ENCODE measurements around the gene MBNL2.

MBNL2 gene

DNA sequence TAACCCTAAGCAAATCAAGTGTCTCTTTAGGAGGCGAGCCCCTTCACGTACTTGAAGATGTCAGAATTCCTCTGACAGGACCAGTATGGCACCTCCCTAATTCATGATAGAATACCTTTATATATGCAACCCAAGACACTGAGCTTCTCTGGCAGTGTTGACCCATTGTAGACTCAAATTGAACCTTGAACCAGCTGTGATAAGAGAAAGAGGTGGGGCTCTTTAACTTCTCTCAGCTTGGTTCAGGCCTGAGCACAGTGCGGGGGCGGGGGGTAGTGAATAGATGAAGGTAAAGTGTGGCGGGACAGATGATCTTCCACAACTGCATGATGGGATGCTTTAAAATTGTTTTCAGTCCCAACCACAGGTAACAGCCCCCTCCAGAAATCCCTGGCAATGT is 12.1 kb downstream of the MBNL2 start:
- no peak for DNase-seq (ENCODE audit: low read depth)

DNA sequence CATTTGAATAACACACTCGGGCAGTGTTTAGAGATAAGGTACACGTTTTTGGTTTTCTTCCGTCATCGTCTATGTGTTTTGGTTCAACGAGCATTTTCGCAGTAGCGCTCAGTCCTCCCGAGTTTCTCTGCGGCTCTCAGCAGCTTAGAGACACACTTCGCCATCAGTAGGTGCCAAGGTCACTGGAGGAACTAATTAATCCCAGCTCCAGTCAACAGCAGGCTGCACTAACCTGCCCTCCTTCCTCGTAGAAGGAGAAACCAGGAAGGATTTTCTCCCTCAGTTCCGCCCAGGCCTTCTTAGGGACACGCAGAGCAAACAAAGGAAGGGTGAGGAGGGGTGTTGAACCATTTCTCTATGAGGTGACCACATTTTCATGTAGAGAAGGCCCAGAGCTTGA is 12.6 kb downstream of the MBNL2 start:
- DNase-seq (ENCODE audit: low read depth): no peak

DNA sequence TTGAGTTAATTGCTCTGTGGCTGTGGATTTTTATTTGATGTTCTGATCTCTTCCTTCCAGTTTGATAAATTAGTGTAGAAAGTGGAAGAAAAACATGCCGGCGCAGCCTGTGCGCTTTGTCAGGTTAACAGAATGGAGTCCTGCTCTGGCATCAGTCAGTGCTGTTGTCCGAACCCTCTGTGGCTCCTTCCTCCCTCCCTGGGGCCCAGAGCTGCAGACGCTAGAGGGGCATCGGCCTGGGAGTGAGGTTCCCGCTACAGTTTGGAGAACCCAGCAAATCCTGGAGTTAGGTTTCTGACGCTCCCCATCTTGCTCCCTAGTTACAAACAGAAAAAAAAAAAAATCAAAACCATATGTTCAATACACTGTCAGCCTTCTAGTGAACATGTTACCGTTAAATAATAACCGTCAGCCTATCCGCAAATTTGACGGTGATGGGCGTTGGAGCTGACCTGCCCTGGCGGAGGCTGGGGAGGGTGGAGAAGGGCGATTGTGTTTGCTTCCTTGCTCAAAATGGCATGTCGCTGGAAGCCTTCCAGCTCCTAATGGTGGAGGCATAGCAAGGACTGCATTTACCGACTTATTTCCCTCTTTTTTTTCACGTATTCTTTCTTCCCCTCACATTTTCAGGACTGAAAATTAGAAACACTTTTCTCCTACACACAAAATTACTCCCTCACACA is 13.6 kb downstream of the MBNL2 start:
- DNase-seq (ENCODE audit: low read depth): no peak

DNA sequence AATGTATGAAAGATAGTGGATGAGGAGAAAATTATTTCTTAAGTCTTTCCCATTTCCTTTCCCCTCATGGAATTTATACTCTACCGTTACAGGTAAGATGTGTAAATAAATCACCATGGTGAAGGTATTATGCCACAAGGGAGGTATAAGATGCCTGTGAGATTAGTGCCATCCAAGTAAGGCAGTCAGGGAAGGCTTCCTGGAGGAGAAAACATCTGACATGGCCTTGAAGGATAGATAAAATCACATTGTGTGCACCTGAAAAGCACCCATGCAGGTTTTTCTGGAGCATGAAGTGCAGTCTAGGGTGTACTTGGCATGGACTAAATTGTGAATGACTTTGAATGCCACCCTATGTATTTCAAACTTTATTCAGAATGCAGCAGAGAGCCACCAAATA is 15.3 kb downstream of the MBNL2 start:
- DNase-seq (ENCODE audit: low read depth): no peak

DNA sequence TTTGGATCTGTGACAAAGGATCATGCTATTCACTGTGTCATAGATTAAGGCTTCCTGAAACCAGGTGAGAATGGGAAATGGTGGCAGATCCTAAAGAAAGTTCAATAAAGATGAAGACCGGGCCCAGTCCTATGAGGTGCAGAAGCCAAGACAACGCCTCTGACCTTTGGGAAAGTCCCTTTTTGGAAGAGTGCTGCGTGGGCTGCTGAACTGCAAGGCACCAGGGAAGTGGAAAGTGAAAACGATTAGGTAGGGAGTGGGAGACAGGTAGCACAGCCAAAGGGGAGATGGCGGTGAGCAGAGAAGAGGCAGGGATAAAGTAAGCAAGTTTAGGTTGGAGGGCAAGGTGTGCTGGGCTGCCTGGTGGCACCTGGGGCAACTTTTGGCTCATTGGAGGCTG is 16.3 kb downstream of the MBNL2 start:
- DNase-seq (ENCODE audit: low read depth): no peak

DNA sequence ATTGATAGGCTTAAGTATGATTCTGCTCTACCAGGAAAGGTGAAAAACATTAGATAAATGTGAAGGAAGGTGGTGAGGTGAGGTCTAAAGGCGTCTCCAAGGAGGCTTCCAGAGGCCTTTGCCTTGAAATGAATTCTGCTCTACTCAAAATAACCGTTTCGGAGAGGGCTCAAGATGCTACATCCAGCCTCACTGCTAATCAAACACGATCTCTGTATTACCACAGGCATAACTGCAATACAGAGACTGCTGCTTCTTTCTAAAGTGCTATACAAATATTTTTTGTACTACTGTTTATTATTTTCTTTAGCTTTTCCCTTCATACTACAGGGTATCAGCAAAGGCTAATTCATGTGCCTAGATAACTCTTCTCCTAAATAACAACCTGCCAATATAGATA is 16.8 kb downstream of the MBNL2 start:
- DNase-seq (ENCODE audit: low read depth): no peak

DNA sequence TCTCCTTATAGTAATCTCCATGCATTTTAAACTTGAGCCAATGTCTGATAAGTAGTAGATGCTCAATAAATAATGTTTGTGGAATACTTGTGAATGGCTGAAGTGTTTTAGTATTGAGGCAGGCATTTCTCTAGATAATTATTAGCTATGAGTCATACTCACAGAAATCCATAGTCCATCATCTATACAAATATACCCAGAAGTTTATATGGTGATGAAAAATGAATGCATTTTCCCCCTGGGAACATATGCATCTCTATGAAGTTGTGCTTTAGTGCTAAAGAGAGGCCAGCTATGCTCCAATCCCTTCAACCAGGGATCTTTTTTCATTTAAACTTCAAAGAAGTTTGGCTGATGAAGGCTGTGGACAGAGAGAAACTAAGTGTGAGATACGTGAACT is 17.2 kb downstream of the MBNL2 start:
- no peak for DNase-seq (ENCODE audit: low read depth)

DNA sequence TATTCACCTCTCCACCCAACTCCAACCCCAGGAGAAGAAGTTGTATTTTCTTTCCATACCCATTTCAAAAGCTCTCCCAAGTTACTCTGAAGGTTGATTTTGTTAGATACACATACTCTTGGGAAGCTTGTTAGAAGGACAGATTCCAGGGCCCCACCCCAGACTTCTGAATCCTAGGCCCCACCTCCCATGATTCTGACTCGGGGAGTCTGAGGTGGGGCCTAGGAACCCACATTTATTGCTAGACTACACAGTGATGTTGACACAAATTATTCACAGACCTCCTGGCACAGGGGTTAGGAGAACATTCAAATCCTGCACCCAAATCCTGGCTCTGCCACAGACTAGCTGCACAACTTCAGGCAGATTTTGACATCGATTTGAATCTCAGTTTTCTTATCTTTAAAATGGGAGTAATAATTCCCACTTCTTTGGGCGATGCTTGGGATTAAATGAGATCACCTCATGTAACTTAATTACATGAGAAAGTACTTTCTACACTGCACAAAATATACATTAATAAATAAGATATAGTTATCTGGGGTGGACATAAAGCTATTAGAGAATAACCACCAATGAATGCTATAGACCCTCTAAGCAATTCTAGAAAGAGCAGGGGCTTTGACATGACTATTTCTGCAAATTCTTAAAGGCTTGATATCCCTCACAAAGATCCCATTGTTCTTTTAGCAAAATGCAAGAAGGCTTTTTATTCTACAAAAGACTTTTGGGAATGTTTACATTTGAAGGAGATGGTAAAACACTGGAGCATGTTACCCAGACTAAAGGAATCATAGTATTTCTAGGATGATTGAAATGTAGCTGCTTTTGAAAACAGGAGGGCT is 18.0 kb downstream of the MBNL2 start:
- DNase-seq (ENCODE audit: low read depth): no peak

DNA sequence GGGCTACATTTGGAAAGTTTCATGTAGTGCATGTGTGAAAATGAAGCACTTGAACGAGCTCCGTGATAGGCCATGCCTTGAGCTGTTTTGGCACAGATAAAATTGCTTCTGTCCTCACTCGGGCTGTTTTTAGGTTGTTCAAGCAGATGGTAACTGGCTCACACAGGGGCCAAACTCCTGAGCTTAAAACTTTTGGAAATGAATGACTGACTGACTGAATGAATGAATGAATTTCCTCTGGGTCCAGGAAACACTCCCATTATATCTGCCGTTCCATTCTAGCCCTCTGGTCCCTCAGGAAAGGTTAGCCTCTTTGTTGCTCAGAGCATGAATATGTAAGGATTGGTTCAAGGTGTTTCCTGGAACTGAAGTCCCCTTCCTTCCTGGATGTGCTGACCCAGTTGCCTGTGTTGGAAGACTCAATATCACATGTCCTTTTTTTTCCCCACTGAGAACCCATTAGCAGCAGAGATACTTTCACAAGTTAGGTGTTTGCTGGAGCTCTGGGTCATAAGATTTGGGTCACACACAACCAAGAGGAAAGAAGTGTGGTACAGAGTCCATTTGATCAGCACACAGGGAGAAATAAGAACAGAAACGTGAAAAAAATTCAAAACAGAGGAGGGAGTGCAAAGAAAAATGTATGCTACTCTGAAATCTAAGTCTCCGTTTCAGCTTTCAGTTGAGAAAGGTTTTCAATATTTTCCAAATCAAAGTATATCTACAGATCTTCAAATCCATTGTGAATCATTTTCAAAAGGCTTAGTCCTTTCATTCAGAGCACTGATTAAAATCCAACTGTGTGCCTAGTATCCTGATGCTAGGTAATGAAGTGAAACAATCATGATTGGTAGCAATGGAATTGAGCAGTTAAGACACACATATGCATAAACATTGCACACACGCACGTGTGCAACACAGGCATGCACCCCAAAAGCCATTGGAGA is 18.9 kb downstream of the MBNL2 start:
- no peak for DNase-seq (ENCODE audit: low read depth)

DNA sequence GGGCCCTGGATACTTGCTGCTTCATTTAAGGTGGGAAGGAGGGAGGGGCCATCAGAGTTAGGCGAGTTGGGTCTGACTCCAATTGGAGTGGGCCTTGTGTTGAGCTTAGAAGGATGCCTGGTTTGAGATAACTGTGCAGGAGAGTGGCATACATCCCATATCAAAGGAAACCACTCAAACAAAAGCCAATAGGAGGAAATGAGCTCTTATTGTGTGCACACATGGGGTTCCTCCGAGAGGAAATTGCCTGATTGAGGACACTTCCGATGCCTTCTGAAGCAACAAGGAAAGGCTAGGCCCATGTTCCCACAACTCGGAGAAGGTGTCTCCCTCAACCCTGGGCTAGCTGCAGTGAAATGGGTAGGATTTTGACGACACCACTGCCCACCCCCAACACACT is 19.6 kb downstream of the MBNL2 start:
- DNase-seq (ENCODE audit: low read depth): no peak

DNA sequence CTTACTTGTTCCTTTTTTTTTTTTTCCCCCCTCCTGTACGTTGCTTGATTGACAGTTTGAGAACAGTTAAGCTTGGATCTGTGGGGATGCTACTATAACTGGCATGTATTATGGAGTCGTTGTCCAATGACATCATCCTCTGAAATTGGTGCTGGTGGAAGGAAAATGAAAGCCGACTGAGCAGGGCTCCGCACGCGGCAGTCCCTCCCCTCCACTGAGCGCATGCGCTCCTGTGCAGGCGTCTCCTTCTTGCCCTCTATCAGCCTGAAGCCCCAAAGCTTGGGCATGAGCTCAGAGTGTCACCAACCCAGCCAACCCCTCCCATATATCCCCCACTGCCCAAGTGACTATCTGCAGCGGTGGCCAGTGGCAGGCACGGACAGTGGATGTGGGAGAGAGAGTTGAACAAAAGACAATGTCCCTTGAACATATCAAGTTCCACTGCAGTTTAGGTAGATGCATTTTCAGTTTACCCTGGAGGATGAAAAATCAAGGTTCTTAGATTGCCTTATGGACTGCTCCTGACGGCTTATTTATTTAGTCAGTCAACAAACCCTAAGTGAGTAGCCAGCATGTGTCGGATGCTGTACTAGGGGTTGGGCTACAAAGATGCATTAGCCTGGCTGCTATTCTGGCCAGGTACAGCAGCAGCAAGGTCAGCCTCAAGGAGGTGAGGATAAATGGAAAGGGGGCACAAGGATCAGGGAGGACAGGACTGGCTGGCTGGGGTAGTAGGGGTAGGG is 20.8 kb downstream of the MBNL2 start:
- no peak for DNase-seq (ENCODE audit: low read depth)

DNA sequence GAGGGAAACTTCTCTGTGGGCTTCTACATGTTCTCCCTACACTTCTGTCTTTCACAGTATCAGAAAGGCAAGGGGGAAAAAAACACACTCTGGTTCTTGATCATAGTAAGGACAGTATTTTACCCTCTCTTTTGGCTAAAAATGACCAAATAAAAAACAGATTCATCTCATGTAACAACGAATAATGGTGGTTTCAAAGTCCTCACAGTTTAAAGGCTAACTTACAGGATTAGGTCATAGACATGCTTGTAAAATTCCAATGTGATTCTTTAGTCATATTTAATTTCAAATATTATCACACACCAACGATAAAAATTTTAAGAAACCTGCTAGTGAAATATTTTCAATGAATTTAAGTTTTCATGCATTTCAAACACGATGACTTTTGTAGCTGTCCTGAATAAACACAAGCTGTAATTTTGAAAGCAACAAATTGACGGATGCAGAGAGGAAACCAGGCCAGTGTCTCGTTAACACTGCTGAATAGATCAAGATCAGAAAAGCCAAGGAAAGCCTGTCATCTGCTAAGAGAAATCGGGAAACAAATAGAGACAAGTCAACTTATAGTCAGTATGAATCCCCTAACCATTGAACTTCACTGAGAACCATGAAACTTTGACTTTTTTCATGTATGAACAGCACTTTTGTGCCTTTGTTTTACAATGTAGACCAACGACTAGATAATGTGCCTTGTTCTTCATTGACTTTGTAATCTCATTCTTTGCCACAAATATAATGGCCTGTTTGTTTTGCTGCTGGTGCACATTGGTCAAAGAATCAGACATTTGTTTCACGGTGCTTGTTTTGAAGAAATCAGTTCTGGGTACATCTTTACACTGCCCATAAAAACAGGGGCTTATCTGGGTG is 22.0 kb downstream of the MBNL2 start:
- no peak for DNase-seq (ENCODE audit: low read depth)

DNA sequence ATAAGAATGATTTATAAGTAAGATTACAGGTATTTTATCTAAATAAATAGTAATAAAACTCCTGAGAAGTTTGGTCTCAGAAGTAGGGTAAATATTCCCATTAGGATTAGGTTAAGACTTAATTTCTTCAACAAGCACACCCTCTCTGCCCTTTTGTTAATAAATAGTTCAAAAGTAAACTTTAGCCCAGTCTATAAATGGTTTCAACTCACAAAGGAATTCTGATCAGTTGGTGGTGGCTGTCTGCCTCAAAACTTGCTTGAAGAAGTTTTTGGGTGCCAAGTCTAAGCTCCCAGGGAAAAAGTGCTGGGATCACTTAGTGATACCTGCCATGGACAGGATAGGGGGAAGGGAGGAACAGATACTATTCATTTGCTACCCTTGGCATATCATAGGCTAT is 22.9 kb downstream of the MBNL2 start:
- DNase-seq (ENCODE audit: low read depth): no peak

DNA sequence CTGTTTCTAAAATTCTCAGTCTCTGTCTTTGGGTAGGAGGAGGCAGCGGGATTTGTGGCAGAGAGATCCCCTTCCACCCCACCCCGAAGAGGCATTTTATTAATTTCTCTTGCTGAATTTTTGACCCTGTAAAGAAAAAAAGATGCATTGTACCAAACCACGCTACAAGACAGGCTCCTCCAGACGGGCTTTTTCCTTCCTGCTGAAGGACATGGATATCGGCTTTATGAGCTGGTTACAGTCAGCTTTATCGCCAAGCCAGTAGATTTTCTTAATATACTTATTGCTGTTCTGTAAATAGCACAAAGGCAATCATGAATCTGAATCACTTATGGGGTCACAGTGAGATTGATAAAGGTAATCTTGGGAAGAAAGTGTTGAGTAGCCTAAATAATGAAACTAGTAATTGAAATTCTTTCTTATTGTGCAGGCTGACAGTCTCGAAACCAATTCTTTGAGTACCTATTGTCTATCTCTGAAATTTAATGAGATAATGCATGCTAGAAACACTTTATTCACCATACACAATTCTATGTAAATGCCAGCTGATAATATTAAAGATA is 24.5 kb downstream of the MBNL2 start:
- DNase-seq (ENCODE audit: low read depth): no peak

DNA sequence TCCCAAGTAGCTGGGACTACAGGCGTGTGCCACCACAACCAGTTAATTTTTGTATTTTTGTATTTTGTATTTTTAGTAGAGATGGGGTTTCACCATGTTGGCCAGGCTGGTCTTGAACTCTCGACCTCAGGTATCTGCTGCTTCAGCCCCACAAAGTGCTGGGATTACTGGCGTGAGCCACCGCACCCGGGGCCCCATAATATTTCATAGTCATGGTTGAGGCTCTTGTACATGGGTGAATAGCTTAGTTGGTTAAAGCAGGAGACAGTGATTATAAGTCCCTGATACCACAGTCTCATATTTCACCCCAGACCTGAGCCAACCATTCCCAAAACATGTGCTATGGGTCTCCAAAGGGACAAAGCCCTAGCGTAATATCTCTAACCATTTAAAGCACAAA is 26.1 kb downstream of the MBNL2 start:
- DNase-seq (ENCODE audit: low read depth): no peak

DNA sequence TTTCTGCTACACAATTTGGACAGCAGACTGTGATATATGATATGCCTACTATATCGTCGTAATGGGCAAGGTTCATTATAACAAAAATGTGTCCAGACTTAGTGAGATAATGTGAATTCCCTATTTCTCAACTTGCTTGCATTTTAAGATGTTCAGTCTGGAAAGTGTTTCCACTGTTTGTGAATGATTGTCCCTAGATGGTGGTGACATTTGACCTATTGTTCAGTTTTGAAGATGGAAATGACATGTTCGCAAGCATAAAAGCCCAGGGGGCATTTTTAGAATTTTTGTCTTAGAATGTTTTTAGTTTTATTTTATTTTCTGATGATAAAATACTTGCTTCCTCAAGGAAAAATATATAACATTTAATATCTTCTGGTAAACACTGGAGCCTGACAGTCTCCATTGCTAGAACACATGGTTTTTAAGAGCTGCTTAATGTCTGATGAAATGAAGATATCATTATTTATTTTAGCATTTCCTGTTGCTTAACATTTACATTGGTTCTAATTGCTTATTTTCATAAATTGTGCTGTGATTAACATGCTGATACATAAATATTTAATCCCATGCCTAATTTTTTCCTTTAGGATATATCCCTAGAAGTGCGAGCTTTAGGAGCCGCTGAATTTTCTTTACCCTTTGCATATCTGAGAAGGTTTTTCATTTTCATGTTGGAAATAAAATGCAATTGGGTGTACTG is 27.1 kb downstream of the MBNL2 start:
- DNase-seq (ENCODE audit: low read depth): no peak

DNA sequence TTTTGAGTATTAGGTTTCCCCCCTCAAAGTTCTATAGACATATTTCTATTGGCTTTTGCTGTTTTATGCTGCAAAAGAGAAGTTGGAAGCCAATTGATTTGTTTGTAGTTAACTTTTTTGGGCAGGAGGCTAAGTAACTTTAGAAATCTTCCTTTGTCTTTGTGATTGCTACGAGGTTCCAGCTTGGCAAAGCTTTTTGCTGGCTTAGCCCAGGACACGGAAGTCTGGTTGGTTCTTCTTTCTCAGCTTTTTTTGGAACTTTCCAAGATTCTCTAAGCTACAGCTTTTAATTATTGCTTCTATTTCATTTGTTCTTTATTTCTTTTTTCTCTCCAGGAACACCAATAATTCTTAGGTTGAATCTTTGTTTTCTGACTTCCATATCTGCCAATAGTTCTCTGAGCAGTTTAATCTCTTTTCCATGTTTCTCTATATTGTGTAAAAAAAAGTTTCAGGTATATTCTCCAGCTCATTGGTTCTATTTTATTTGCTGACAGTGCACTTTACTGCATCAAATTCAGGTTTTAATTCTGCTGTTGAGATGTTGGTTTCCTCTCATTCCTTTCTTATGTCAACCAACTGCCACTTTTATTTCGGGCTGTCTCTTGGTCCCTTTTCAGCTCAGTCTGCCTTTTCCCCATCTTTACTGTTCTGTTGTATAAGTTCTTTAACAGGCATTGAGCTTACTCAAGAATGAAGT is 27.8 kb downstream of the MBNL2 start:
- DNase-seq (ENCODE audit: low read depth): no peak

DNA sequence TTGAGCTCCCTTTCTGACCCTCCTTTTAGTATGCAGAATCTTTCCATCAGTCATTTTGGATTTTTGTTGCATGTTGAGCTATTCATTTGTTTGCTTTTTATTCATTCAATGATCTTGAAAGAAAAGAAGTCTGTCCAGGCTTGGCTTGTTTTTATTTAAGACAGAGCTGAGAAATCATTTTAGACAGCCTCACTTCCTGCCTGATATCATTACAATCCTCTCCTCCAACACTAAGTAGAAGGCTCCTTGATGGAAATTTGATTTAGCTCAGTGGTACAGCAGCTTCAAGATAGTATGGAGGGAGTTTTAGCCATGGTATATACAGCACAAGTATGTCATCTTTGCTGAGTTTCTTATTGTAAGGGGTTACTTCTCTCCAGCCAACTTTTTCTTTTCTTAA is 28.4 kb downstream of the MBNL2 start:
- no peak for DNase-seq (ENCODE audit: low read depth)

DNA sequence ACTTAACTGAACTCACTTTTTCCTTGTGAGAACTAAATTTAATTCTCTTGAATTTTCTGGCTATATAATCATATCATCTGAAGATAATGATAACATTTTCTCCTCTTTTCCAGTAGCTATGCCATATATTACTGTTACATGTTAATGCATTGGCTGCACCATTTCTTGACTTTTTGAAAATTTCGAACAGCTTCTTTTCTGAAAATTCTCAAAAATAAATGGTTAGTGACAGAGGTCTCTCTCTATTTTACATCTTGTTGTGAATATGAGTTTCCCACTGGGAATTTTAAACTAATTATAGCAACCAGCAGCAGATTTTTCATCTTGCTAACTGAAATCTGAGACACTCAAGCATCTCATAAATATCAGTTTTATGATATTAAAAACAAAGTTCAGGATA is 30.6 kb downstream of the MBNL2 start:
- DNase-seq (ENCODE audit: low read depth): no peak
